ENCODE measurements around the gene TMIE. TPM values are rescaled to one million over a fixed set of nuclear protein-coding genes. Genes with fewer than 3 reads are reported as not detected.

The TMIE gene
- total and polyA plus RNA-seq, 10 of the 15 experiments (the other 5 are each of a cell fraction or from before 2014, with no cell fraction given) = not detected

DNA sequence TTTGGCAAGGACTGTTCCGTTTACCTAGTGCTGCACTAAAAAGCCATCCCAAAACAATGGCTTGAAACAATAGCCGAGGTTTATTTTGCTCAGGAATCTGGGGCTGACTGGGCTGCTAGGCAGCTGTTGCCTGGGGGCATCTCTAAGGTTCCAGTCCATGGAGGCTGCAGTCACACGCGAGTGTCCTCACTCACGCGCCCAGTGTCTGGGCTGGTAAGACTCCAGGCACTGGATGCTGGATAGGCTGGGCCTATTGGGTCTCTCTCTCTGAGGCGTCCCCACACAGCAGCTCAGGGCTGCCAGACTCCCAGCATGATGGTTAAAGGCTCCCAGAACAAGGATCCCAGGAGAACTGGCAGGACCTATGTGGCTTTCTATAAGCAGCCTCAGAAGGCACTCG, 41.9 kb upstream of the TMIE start (continued):
- TF ChIP-seq RELA (IDR thresholded peaks at IDR 0.05; ENCODE audit: borderline replicate concordance, partially characterized antibody) = no peak
- no peak for TF ChIP-seq BMI1 (IDR thresholded peaks at IDR 0.05; ENCODE audit: borderline replicate concordance)
- TF ChIP-seq, protein P1, sequence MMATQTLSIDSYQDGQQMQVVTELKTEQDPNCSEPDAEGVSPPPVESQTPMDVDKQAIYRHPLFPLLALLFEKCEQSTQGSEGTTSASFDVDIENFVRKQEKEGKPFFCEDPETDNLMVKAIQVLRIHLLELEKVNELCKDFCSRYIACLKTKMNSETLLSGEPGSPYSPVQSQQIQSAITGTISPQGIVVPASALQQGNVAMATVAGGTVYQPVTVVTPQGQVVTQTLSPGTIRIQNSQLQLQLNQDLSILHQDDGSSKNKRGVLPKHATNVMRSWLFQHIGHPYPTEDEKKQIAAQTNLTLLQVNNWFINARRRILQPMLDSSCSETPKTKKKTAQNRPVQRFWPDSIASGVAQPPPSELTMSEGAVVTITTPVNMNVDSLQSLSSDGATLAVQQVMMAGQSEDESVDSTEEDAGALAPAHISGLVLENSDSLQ (IDR thresholded peaks at IDR 0.05) = no peak
- no peak for TF ChIP-seq LARP7 (IDR thresholded peaks at IDR 0.05)
- TF ChIP-seq JUNB (IDR thresholded peaks at IDR 0.05) = no peak
- TF ChIP-seq IKZF1 (conservative IDR thresholded peaks at IDR 0.05) = no peak
- no peak for TF ChIP-seq IRF5 (IDR thresholded peaks at IDR 0.05; ENCODE audit: borderline replicate concordance)

DNA sequence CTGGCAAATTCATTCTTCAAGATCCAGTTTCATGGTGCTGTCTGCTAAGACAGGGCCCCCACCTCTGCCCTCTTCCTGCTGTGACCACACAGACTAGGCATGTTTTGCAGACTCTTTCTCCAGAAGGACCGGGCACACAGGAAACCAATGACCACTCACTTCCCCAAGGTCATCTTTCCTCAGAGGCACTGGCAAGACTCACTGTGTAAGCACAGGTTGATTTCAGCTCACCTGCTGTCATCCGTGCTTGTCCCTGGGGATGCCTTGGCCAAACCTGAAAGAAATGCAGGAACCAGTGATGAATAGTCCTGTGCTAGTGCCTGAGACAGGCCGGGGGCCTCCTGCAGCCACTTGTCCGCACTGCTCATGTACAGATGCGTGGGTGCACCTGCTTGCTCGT, 41.2 kb upstream of the TMIE start:
- H3K79me2 ChIP-seq (ENCODE audit: control insufficient read depth, insufficient read depth, low read length) = no peaks in the 10 kb centered on the region
- FAIRE-seq (no peak), ATAC-seq (no peak), DNase-seq (ENCODE audit: low read depth, low spot score) (no peak)
- no peak overlapping the region for H3K4me2 ChIP-seq (ENCODE audit: control insufficient read depth, insufficient read depth)
- intact Hi-C loops (cut with micrococcal nuclease; ENCODE audit: unreplicated experiment) (no loop called here), in situ Hi-C loops (cut with MboI) (no loop called here)
- no peaks in the 10 kb centered on the region for H3K4me1 ChIP-seq (ENCODE audit: control insufficient read depth, insufficient read depth, low read length)
- no TSS peak for BruUV-seq (replicated peaks)
- H3K27ac ChIP-seq (ENCODE audit: control insufficient read depth, insufficient read depth) = no peak overlapping the region
- TF ChIP-seq SIN3A (IDR thresholded peaks at IDR 0.05; ENCODE audit: low read depth, low read length) (no peak), PAX5 (IDR thresholded peaks at IDR 0.05; ENCODE audit: borderline replicate concordance, low read depth, low read length) (no peak), WRNIP1 (IDR thresholded peaks at IDR 0.05; ENCODE audit: borderline replicate concordance, low read depth, low read length) (no peak), YY1 (IDR thresholded peaks at IDR 0.05; ENCODE audit: low read depth, low read length) (no peak), EP300 (IDR thresholded peaks at IDR 0.05; ENCODE audit: borderline replicate concordance in 1 of 2, control insufficient read depth in 1 of 2, low read depth in 2 of 2, low read length in 2 of 2) (no peak), PAX8 (IDR thresholded peaks at IDR 0.05) (no peak), ESRRA (IDR thresholded peaks at IDR 0.05; ENCODE audit: low read length) (no peak), BHLHE40 (IDR thresholded peaks at IDR 0.05; ENCODE audit: borderline replicate concordance in 1 of 2, low read depth in 2 of 2, low read length in 1 of 2) (no peak)
- TF ChIP-seq, protein P2, sequence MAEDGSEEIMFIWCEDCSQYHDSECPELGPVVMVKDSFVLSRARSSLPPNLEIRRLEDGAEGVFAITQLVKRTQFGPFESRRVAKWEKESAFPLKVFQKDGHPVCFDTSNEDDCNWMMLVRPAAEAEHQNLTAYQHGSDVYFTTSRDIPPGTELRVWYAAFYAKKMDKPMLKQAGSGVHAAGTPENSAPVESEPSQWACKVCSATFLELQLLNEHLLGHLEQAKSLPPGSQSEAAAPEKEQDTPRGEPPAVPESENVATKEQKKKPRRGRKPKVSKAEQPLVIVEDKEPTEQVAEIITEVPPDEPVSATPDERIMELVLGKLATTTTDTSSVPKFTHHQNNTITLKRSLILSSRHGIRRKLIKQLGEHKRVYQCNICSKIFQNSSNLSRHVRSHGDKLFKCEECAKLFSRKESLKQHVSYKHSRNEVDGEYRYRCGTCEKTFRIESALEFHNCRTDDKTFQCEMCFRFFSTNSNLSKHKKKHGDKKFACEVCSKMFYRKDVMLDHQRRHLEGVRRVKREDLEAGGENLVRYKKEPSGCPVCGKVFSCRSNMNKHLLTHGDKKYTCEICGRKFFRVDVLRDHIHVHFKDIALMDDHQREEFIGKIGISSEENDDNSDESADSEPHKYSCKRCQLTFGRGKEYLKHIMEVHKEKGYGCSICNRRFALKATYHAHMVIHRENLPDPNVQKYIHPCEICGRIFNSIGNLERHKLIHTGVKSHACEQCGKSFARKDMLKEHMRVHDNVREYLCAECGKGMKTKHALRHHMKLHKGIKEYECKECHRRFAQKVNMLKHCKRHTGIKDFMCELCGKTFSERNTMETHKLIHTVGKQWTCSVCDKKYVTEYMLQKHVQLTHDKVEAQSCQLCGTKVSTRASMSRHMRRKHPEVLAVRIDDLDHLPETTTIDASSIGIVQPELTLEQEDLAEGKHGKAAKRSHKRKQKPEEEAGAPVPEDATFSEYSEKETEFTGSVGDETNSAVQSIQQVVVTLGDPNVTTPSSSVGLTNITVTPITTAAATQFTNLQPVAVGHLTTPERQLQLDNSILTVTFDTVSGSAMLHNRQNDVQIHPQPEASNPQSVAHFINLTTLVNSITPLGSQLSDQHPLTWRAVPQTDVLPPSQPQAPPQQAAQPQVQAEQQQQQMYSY (CRISPR knock-in tag; IDR thresholded peaks at IDR 0.05) = no peak
- TF ChIP-seq, protein P3, sequence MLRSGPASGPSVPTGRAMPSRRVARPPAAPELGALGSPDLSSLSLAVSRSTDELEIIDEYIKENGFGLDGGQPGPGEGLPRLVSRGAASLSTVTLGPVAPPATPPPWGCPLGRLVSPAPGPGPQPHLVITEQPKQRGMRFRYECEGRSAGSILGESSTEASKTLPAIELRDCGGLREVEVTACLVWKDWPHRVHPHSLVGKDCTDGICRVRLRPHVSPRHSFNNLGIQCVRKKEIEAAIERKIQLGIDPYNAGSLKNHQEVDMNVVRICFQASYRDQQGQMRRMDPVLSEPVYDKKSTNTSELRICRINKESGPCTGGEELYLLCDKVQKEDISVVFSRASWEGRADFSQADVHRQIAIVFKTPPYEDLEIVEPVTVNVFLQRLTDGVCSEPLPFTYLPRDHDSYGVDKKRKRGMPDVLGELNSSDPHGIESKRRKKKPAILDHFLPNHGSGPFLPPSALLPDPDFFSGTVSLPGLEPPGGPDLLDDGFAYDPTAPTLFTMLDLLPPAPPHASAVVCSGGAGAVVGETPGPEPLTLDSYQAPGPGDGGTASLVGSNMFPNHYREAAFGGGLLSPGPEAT (IDR thresholded peaks at IDR 0.05; ENCODE audit: low read depth) = no peak
- H3K9me3 ChIP-seq (replicated peaks; ENCODE audit: control insufficient read depth, insufficient read depth, low read length) = no peaks in the 10 kb centered on the region
- WGBS (ENCODE audit: insufficient coverage, insufficient replicate concordance, low lambda C conversion rate, missing lambda C conversion rate) = 36% methylated on average over 6 of the region's 6 CpGs
- no peak overlapping the region for H2AFZ ChIP-seq (ENCODE audit: control insufficient read depth, low read depth, low read length)
- ChIA-PET SMC1A (ENCODE audit: uncharacterized antibody, unreplicated experiment) (no interaction called here), CTCF (interaction anchor here (0.7 to 1.0 kb wide), 2 partner anchors 11 to 15 kb away, joined by 3 read pairs; no protein-coding TSS in a partner anchor), RAD21 (ENCODE audit: unreplicated experiment) (no interaction called here), POLR2A (no interaction called here)
- no peak overlapping the region for H3K4me3 ChIP-seq
- H3K36me3 ChIP-seq (ENCODE audit: control insufficient read depth in 2 of 2, insufficient read depth in 2 of 2, low read length in 1 of 2) = no peaks in the 10 kb centered on the region
- no peak overlapping the region for H3K9ac ChIP-seq (ENCODE audit: control insufficient read depth, insufficient read depth, low read length)
- peaks cover 2 to 5% of the 10 kb centered on the region in 2 experiments; a peak in 3 of 4 replicates for H3K27me3 ChIP-seq (replicated peaks in 1 of 2; ENCODE audit: control insufficient read depth in 2 of 2, insufficient read depth in 2 of 2, low read length in 1 of 2)
- H4K20me1 ChIP-seq (ENCODE audit: control insufficient read depth, insufficient read depth) = no peaks in the 10 kb centered on the region; the same call in 1 of the 2 replicates

Measured in GM12878 (cell line).